T-helper 2 cell treated with Interferon-gamma antibody and Interleukin-4, amounts not matched to agents 100 ng/mL and 5 ng/mL, for 36 hours (primary cell): ENCODE measurements around the gene FXYD3. TPM values are rescaled to one million over a fixed set of nuclear protein-coding genes. Genes with fewer than 3 reads are reported as not detected.

Experiments used
- intact Hi-C: fragments of 100-400 bp; cut with micrococcal nuclease; formaldehyde crosslinking; loops from one replicate; pipeline ENCODE4 v1.15.1; 2023
- total RNA-seq: library from RNA; stranded (reverse); gene quantifications from 2 replicates; pipeline ENCODE4 v1.2.3, GENCODE V29; 2022

The FXYD3 gene
- total RNA-seq, 1 donor from 2014 or later = not detected

- intact Hi-C loops = no loop called here
Observed at GRCh38 chr19:35105411-35106290, 10.0 kb upstream of the FXYD3 start.

- intact Hi-C loops = no loop called here
Observed at GRCh38 chr19:35106291-35106583, 9.4 kb upstream of the FXYD3 start.

DNA sequence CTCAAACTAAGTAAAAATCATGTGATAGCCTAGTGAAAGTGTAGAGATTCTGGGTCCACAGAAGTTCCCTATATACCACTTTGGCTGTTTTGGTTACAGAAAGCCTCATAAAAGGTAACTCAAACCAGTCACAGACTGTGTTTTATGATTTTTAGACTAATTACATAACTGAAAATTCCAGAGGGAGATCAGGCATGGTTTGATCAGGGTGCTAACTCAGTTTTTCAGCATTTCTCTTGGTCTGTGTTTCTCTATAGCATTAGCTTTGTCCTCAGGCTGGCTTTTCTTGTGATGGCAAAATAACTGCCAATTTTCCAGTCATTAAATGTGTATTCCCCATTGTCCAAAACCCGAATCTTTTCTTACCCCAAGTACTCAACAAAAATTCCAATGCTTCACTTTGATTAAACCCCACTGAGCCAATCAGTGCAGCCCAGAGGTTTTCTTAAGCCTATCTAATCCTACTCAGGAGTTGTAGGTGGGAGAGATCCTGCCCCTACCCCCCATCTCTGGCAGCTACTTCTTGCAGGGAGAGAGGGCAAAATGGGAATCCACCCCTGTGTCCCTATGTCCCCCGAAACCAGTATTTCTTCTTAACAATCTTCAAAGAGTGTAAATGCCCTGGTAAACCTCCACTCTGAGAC lies 8.6 kb upstream of the FXYD3 start:
- intact Hi-C loops = no loop called here

- intact Hi-C loops = no loop called here
Observed at GRCh38 chr19:35107545-35107944, 8.1 kb upstream of the FXYD3 start.

- intact Hi-C loops = no loop called here
Observed at GRCh38 chr19:35108730-35109129, 6.9 kb upstream of the FXYD3 start.

DNA sequence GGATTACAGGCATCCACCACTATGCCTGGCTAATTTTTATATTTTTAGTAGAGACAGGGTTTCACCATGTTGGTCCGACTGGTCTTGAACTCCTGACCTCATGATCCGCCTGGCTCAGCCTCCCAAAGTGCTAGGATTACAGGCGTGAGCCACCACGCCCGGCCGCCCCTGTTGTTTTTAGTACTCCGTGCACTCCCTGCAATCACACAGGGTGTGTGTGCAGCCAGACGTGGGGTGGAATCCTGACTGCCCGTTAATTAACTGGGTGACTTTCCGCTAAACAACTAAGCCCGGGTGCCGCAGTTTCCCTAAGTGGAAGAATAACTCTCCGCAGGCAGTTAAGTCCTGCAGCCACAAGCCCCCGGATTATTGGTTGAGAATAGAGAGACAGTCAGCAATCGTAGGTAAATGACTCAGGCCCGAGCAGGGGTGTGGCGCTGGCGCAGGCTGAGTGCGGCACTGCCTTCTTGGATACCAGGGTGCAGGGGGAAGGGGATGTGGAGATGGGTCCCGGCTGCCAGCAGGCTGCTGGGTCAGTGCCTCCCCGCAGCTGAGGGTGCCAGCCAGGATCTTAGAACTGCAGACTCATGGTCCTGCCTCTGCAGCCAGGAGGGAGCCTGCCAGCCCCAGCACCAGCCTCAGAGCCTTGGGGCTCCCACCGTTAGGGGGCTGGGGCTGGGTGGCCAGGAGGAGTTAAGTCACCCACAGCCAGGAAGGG lies 6.1 kb upstream of the FXYD3 start:
- intact Hi-C loops = no loop called here

DNA sequence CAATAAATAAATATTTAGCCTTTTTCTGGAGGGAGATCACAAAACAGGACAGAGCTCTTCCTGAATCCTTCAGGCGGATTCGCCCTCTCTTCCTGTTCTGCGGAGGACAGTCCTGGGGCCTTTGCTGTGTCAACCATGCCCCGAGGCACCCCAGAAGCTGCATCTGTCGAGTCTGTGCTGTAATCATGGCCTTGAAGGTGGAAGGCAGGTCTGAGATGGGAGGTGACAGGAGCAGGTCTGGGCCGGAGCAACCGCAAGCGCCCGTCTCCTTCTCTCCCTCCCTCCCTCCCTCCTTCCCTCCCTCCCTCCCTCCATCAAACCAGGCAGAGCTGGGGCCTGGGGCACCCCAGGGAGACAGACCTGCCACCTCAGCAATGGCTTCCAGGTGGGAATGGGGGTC lies 4.6 kb upstream of the FXYD3 start:
- intact Hi-C loops = no loop called here

GRCh38 chr19:35112995-35113688 lies 2.5 kb upstream of the FXYD3 start:
- intact Hi-C loops = no loop called here

DNA sequence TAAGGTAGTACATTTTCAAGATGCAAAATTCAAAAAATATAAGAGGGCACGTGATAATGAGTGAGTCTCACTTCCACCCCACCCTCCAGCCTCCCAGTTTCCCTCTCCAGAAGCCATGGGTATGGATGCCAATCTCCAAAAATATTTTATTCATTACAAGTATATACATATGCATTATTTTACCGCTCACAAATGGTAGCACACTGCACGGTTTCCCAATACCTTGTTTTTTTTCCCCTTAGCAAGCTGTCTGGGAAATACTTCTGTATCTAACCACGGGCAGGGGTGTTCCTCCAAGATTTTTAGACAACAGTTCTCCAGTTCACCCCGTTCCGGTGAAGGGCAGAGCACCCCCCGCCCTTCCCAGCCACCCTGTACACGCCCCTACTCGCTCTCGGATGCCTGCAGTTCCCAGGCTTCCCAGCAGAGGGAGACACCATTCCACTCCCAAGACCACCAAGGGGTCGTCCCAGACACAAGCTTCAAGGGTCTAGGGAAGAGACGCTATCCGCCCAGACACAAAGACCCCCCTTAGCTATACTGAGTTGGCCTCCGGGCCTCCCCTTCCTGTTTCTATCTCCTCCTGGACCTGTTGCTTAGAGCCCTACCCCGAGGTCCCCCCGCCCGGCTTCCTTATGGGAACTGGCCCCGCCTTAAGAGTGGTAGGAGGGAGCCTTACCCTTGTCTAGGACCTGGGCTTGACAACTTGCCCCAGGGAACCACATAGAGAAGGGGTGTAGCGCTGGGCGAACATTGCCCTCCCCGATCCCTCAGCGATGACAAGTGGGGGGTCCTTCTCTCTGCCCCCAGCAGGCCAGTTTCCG lies 1.1 kb upstream of the FXYD3 start:
- intact Hi-C loops = loop anchor here (1.0 to 2.0 kb wide), 2 partner anchors 20 to 155 kb away; partner anchors contain the start of gene LGI4

- intact Hi-C loops = no loop called here
Observed at GRCh38 chr19:35116072-35116801, 614 bp downstream of the FXYD3 start.

GRCh38 chr19:35117116-35117515 lies 1.5 kb downstream of the FXYD3 start:
- intact Hi-C loops = no loop called here

GRCh38 chr19:35117799-35118198 lies 2.2 kb downstream of the FXYD3 start:
- intact Hi-C loops = no loop called here

GRCh38 chr19:35118268-35119020 lies 2.8 kb downstream of the FXYD3 start:
- intact Hi-C loops = no loop called here

- intact Hi-C loops = no loop called here
Observed at GRCh38 chr19:35119091-35119490, 3.5 kb downstream of the FXYD3 start.

DNA sequence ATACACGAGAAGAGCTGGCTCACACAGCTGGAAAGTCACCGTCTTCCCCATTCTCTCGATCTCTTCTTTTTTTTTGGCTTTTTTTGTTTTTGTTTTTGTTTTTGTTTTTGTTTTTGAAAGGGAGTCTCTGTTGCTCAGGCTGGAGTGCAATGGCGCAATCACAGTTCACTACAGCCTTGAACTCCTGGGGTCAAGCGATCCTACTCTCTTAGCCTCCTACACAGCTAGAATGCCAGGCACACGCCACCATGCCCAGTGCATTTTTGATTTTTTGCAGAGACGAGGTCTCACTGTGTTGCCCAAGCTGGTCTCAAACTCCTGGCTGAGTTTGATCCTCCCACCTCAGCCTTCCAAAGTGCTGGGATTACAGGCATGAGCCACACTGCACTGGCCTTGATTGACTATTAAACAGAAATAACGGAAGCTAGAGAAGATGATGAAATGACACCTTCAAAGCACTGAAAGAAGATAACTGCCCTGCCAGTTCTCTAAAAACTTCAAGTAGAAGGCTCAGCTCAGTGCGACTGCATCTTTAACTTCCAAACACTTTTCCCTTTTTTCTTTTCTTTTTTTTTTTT lies 4.0 kb downstream of the FXYD3 start:
- intact Hi-C loops = no loop called here

DNA sequence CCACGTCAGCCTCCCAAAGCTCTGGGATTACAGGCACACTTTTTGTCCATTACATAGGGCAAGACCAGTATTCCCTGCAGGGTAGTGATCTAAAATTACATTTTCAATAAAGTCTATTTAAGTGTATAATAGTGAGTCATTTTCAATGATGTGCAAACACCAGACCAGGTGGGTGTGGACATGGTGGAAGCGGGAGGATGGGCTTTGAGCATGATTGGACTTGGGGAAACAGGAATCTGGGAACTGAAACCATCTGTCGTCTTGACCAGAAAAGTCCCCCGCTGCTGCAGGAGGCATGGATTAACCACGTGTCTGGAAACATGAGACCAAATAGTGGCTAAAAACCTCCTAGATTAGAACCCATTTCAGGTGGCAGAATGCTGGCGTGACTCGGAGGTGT lies 4.9 kb downstream of the FXYD3 start:
- intact Hi-C loops = no loop called here

GRCh38 chr19:35120898-35121297 lies 5.3 kb downstream of the FXYD3 start:
- intact Hi-C loops = no loop called here

GRCh38 chr19:35122687-35123551 lies 7.3 kb downstream of the FXYD3 start:
- intact Hi-C loops = no loop called here
